ENCODE measurements around the gene GAPDHS.

DNA sequence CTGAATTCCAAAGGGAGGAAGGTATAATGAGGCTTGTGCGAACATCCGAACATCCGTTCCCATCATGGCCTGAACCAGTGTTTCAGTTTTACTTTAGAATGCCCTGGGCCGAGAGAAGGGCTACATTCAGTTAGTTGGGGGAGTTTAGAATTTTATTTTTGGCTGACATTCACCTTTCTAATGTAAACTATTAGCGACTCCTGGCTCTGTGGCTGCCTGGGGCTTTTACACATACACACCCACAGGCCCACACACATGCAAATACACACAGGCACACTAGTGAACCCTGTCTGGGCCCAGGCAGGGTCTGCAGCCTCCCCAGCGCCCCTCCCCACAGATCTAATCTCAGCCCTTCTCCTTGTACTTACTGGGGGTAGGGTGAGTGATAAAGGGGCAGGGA is 6.1 kb downstream of the GAPDHS start:
- TF ChIP-seq, protein P1, sequence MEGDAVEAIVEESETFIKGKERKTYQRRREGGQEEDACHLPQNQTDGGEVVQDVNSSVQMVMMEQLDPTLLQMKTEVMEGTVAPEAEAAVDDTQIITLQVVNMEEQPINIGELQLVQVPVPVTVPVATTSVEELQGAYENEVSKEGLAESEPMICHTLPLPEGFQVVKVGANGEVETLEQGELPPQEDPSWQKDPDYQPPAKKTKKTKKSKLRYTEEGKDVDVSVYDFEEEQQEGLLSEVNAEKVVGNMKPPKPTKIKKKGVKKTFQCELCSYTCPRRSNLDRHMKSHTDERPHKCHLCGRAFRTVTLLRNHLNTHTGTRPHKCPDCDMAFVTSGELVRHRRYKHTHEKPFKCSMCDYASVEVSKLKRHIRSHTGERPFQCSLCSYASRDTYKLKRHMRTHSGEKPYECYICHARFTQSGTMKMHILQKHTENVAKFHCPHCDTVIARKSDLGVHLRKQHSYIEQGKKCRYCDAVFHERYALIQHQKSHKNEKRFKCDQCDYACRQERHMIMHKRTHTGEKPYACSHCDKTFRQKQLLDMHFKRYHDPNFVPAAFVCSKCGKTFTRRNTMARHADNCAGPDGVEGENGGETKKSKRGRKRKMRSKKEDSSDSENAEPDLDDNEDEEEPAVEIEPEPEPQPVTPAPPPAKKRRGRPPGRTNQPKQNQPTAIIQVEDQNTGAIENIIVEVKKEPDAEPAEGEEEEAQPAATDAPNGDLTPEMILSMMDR (IDR thresholded peaks at IDR 0.05), result no peak
- TF ChIP-seq EZH2 (IDR thresholded peaks at IDR 0.05) (no peak), EZH2phosphoT487 (IDR thresholded peaks at IDR 0.05) (no peak)
